GM12891 (cell line): ENCODE measurements around the gene ZFYVE1.

ENCODE experiments used
- PAX5 ChIP-seq: IDR thresholded peaks from 2 replicates; pipeline ENCODE4 v1.6.1; 2011; ENCODE audit warnings: low read length, moderate library complexity, mild to moderate bottlenecking; ENCODE audit not compliant: insufficient read depth, severe bottlenecking
- POLR2A ChIP-seq: IDR thresholded peaks from 2 replicates; pipeline ENCODE4 v1.6.1; 2011; ENCODE audit warnings: low read depth, low read length, control low read depth
- POLR2AphosphoS5 ChIP-seq: IDR thresholded peaks from 2 replicates; pipeline ENCODE4 v1.6.1; 2011; ENCODE audit warnings: low read depth, low read length, control low read depth
- POU2F2 ChIP-seq: IDR thresholded peaks from 2 replicates; pipeline ENCODE4 v1.6.1; 2011; ENCODE audit warnings: low read depth, mild to moderate bottlenecking, control low read depth, low read length, moderate library complexity
- SPI1 ChIP-seq: IDR thresholded peaks from 2 replicates; pipeline ENCODE4 v1.6.1; 2011; ENCODE audit warnings: low read depth, low read length, control low read depth
- TAF1 ChIP-seq: IDR thresholded peaks from 2 replicates; pipeline ENCODE4 v1.6.1; 2011; ENCODE audit warnings: low read depth, low read length, control low read depth

DNA sequence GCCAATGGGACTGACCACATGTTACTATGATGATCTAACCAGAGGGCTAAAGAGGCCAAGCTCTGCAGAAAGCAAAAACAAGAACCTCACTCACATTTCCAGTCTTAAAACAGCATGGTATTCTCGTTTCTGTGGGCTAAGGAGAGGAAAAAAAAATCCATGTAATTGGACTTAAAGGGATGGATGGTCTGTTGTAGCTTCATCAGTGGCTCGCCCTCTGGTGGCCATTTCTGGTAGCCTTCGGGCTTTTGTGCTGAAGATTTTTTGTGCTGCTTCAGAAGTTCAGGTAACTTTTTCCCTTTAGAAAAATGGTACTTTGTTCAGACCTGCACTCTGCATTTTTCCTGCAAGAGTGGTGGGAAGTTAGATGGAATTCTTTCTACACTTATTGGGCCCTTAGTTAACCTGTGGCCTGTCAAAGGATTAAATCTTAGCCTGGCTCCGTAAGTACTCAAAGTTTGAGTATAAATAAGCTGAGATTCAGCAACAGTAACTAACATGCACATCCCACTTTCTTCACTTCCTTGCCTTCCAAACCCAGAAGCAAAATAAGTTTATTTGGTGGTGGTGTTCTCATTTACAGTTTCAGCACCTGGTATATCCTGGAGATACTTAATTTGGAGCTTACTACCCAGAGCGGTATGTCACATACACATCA lies 78.3 kb downstream of the ZFYVE1 start:
- TF ChIP-seq PAX5 (no peak), POLR2A (no peak), POLR2AphosphoS5 (no peak), TAF1 (no peak), POU2F2 (no peak), SPI1 (no peak)
